Measurements from ENCODE around the gene IFT122. TPM values are rescaled to one million over a fixed set of nuclear protein-coding genes. Genes with fewer than 3 reads are reported as not detected.
"Not testable (repeated sequence)": the region's sequence is repeated elsewhere in the genome, so short reads cannot be mapped to it uniquely, and the experiment has no call there.

The IFT122 gene
- polyA plus RNA-seq, 2 of the 4 experiments (the other 2 are of a cell fraction) = 15.0 to 17.1 TPM

GRCh38 chr3:129513705-129514104 is 73.7 kb downstream of the IFT122 start:
- FAIRE-seq = no peak
- Histone ChIP-seq H3K4me3 (no peak overlapping the region), H3K9me3 (no peaks in the 10 kb centered on the region), H3K4me2 (no peak overlapping the region), H3K27ac (no peak overlapping the region), H3K4me1 (no peaks in the 10 kb centered on the region)
- 89% methylated on average over 8 of the region's 8 CpGs for WGBS (ENCODE audit: missing lambda C conversion rate)
- no peak for ATAC-seq
- POLR2A ChIA-PET = no interaction called here
- TF ChIP-seq CHD2 (IDR thresholded peaks at IDR 0.05; ENCODE audit: low read length, partially characterized antibody) (no peak), HEYL (CRISPR knock-in tag; IDR thresholded peaks at IDR 0.05) (no peak), CBX8 (IDR thresholded peaks at IDR 0.05) (no peak), HOXB13 (CRISPR knock-in tag; IDR thresholded peaks at IDR 0.05; ENCODE audit: low read depth) (no peak), HDAC2 (IDR thresholded peaks at IDR 0.05) (no peak), JUNB (IDR thresholded peaks at IDR 0.05) (no peak), CHD4 (IDR thresholded peaks at IDR 0.05; ENCODE audit: borderline replicate concordance) (no peak), ELK1 (IDR thresholded peaks at IDR 0.05; ENCODE audit: low read depth, low read length) (no peak), FOXS1 (CRISPR knock-in tag; IDR thresholded peaks at IDR 0.05) (no peak), KDM5A (IDR thresholded peaks at IDR 0.05) (no peak), HOXB5 (CRISPR knock-in tag; IDR thresholded peaks at IDR 0.05) (no peak)
- no peak for DNase-seq (ENCODE audit: low read depth in 1 of 2, low spot score in 1 of 2)
- CTCF ChIA-PET = interaction anchor here (1.4 kb wide), 1 partner anchor 21 kb away, joined by 3 read pairs; no protein-coding TSS in a partner anchor

GRCh38 chr3:129514110-129514509 is 74.1 kb downstream of the IFT122 start:
- FAIRE-seq (no peak), ATAC-seq (no peak), DNase-seq (ENCODE audit: low read depth in 1 of 2, low spot score in 1 of 2) (no peak)
- ChIA-PET POLR2A (no interaction called here), CTCF (interaction anchor here (0.7 to 1.4 kb wide), 2 partner anchors 21 to 43 kb away, joined by 3 read pairs; no protein-coding TSS in a partner anchor)
- Histone ChIP-seq H3K4me1 (no peaks in the 10 kb centered on the region), H3K4me2 (no peak overlapping the region), H3K9me3 (no peaks in the 10 kb centered on the region), H3K4me3 (no peak overlapping the region), H3K27ac (no peak overlapping the region)
- TF ChIP-seq ESRRA (IDR thresholded peaks at IDR 0.05; ENCODE audit: borderline replicate concordance, low read length) = no peak
- no peak for TF ChIP-seq FOSB (CRISPR knock-in tag; IDR thresholded peaks at IDR 0.05)
- WGBS (ENCODE audit: missing lambda C conversion rate) = 93% methylated on average over 9 of the region's 10 CpGs

- H3K9me3 ChIP-seq = no peaks in the 10 kb centered on the region
- H3K27ac ChIP-seq = no peak overlapping the region
- FAIRE-seq = no peak
- TF ChIP-seq MAX (IDR thresholded peaks at IDR 0.05) = no peak
- TF ChIP-seq RAD21 (conservative IDR thresholded peaks at IDR 0.05 in 1 of 2, IDR thresholded peaks at IDR 0.05 in 1 of 2) = no peak
- no peak for TF ChIP-seq ZC3H11A (IDR thresholded peaks at IDR 0.05)
- TF ChIP-seq REST (IDR thresholded peaks at IDR 0.05) = no peak
- TF ChIP-seq CEBPB (IDR thresholded peaks at IDR 0.05) = no peak
- no peak for TF ChIP-seq POLR2A (IDR thresholded peaks at IDR 0.05; ENCODE audit: low read length)
- TF ChIP-seq ATOH8 (CRISPR knock-in tag; IDR thresholded peaks at IDR 0.05; ENCODE audit: low read depth) = no peak
- no peak for TF ChIP-seq MYC (IDR thresholded peaks at IDR 0.05; ENCODE audit: borderline replicate concordance, low read length)
- no peak for TF ChIP-seq KDM1A (IDR thresholded peaks at IDR 0.05; ENCODE audit: low read depth)
- TF ChIP-seq CHD2 (IDR thresholded peaks at IDR 0.05; ENCODE audit: low read length, partially characterized antibody) = no peak
- no peak for TF ChIP-seq BCL3 (IDR thresholded peaks at IDR 0.05)
- DNase-seq (ENCODE audit: low read depth in 1 of 2, low spot score in 1 of 2) = no peak
- CTCF ChIA-PET = interaction anchor here (0.7 to 1.4 kb wide), 2 partner anchors 20 to 42 kb away, joined by 3 read pairs; no protein-coding TSS in a partner anchor
- no peak; a peak in 1 of 6 replicates for ATAC-seq
- no peaks in the 10 kb centered on the region for H3K4me1 ChIP-seq
- H3K4me2 ChIP-seq = no peak overlapping the region
- WGBS (ENCODE audit: missing lambda C conversion rate) = 95% methylated on average over 6 of the region's 6 CpGs
- H3K4me3 ChIP-seq = no peak overlapping the region
- POLR2A ChIA-PET = no interaction called here
These were observed 74.5 kb downstream of the IFT122 start for GRCh38 chr3:129514563-129514962.

- CTCF ChIA-PET = interaction anchor here (1.4 kb wide), 1 partner anchor 20 kb away, joined by 3 read pairs; no protein-coding TSS in a partner anchor
- H3K4me2 ChIP-seq; H3K4me3 ChIP-seq; H3K9me3 ChIP-seq; DNase-seq (ENCODE audit: low read depth in 1 of 2, low spot score in 1 of 2); H3K4me1 ChIP-seq; ATAC-seq; POLR2A ChIA-PET; FAIRE-seq; H3K27ac ChIP-seq: not testable (repeated sequence)
- WGBS (ENCODE audit: missing lambda C conversion rate) = 93% methylated on average over 12 of the region's 25 CpGs
These were observed 75.2 kb downstream of the IFT122 start for GRCh38 chr3:129515108-129515820.
